Mesenteric fat pad (tissue), 1 donor: ENCODE data around the gene KLRF2. TPM values are rescaled to one million over a fixed set of nuclear protein-coding genes. Genes with fewer than 3 reads are reported as not detected.

Source experiments
- DNase-seq: peaks from one replicate; pipeline ENCODE4 v3.0.0-alpha.2; 2020; ENCODE audit warnings: low spot score
- total RNA-seq: library from RNA; stranded (reverse); fragmentation: NEBNext Ultra II Directional; extraction: Animal tissue kit (Norgen Biotek cat#: 25700); gene quantifications from one replicate; pipeline ENCODE4 v1.2.1, GENCODE V29; 2021
- donor health status: DM: yes; HTN: yes; CAD: no.

The KLRF2 gene
- total RNA-seq, 1 donor from 2014 or later: not detected

DNA sequence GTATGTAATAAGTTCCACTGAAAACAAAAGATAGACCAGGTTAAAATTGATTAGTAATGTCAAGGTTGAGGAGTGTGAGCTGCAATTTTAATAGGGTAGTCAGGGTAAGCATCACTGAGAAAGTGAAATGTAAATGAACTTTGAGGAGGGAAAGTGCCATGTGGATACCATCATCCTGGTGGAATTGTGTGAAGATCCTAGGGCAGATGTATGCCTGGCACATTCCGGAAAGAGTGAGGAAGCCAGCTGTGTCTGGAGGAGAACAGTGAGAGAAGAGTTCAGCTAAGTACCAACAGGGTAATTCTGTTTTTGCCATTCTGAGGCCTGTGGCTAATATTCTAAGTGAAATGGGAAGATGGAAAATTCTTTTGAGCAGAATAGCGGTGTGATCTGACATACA lies 53.7 kb downstream of the KLRF2 start:
- DNase-seq: no peak

DNA sequence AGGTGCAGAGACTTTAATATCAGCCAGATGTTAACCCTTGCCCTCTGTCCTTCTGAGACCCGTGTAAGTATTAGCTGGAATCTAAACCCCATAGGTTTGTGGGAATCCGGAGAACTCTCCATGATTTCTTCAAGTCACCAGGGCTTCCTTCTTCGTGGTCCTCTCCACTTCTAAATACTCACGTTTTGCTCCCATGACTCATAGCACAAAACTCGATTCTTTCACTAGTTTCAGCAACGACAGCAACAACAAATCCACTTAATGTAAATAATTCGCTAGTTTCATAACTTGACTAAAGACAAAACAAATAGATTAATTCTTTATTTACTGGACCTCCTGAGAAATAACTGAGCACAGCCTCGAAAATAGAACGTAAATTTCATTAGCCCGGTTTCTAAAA lies 55.3 kb downstream of the KLRF2 start:
- DNase-seq: no peak

DNA sequence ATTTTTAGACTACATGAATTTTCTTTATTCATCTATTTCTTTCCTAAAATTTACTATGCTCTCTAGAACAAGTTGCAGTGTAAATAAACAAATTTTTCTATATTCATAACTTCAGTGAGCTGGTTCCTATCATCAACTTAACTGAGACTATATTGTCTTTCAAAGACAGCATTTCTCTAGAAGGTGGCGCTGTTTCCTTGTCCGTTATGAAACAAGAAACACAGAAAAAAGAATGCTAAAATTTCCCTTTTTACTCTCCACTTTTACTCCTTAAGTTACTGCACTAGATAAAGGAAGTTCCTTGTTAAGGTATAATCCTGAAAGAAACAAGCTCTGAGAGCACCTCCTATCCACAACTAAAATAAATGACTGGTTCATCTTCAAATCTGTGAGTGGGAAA lies 59.1 kb downstream of the KLRF2 start:
- DNase-seq: no peak

DNA sequence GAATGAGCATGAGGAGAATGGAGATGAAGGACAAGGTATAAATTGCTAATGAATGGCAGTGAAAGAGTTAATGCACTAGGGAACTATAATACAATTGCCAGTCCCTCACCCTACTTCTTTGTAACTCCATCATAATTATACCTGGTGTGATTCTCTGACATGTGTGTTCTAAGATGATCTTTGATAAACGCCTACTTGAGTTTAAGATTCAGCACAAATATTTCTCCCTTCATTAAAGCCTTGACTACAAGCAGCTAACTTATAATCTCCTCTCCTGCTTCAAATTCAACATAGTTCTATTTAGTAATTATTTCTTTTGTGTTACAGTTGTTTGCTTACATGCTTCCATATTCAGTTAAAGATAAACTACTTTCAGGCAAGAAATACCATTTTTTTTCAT lies 60.5 kb downstream of the KLRF2 start:
- no peak for DNase-seq

DNA sequence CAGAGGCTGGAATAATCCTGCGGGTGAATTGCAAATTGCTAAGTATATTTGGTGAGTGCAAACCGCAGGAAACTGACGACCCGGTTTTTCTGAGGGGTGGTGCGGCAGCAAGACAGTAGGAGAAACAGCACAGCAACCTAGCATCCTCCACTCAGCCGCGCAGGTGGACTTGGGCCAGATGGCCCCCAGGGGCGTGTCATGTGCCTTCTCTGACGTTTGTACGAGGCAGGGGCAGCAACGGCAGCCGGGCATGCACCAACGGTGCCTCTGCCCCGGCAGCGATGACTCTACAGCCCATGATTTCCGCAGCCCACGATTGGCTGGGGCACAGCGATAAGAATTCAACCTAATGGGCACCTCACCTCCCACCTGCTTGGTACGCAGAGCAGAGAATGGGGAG lies 62.0 kb downstream of the KLRF2 start:
- no peak for DNase-seq

DNA sequence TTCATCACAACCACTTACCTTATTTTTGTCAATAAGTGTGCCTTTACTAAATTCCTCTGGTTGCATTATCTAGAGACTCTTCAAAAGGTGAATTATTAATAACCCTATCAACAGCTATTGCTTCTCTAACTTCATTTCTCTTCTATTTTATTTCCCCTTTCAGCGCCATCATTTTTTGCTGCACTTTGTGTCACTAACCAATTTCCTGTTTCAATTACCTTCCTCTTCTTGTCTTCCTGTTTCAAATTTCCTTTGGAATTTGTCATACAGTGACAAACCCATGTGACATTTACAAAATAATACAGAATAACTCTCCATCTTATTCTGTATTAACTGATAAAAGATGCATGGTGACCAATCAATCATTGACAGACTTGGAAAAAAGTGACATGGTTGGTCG lies 63.1 kb downstream of the KLRF2 start:
- DNase-seq: no peak

Other genes with a start within 250 kb of the KLRF2 start
- 9.2 TPM for gene CLEC2D, start 211.8 kb upstream of the KLRF2 start, total RNA-seq
- not detected for gene CLECL1, start 148.4 kb upstream of the KLRF2 start, total RNA-seq
- gene CD69, start 120.6 kb upstream of the KLRF2 start, total RNA-seq: 11.9 TPM
- 0.51 TPM for gene KLRF1, start 54.0 kb upstream of the KLRF2 start, total RNA-seq
- gene CLEC2B, start 12.1 kb upstream of the KLRF2 start, total RNA-seq: 17.1 TPM
- not detected for gene CLEC2A, start 50.9 kb downstream of the KLRF2 start, total RNA-seq
- gene CLEC12A, start 89.9 kb downstream of the KLRF2 start, total RNA-seq: 7.5 TPM
- not detected for gene CLEC1B, start 117.6 kb downstream of the KLRF2 start, total RNA-seq
- 0.71 TPM for gene CLEC12B, start 129.1 kb downstream of the KLRF2 start, total RNA-seq
- gene CLEC9A, start 149.2 kb downstream of the KLRF2 start, total RNA-seq: not detected
- gene CLEC1A, start 217.5 kb downstream of the KLRF2 start, total RNA-seq: 7.7 TPM
- gene CLEC7A, start 248.7 kb downstream of the KLRF2 start, total RNA-seq: 27.7 TPM